ENCODE data around the gene SLC1A4.

GRCh38 chr2:65018141-65018582 is 29.0 kb downstream of the SLC1A4 start:
- TF ChIP-seq, protein P1, sequence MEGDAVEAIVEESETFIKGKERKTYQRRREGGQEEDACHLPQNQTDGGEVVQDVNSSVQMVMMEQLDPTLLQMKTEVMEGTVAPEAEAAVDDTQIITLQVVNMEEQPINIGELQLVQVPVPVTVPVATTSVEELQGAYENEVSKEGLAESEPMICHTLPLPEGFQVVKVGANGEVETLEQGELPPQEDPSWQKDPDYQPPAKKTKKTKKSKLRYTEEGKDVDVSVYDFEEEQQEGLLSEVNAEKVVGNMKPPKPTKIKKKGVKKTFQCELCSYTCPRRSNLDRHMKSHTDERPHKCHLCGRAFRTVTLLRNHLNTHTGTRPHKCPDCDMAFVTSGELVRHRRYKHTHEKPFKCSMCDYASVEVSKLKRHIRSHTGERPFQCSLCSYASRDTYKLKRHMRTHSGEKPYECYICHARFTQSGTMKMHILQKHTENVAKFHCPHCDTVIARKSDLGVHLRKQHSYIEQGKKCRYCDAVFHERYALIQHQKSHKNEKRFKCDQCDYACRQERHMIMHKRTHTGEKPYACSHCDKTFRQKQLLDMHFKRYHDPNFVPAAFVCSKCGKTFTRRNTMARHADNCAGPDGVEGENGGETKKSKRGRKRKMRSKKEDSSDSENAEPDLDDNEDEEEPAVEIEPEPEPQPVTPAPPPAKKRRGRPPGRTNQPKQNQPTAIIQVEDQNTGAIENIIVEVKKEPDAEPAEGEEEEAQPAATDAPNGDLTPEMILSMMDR (IDR thresholded peaks at IDR 0.05; ENCODE audit: poor library complexity, severe bottlenecking) = no peak
- TF ChIP-seq SMC3 (conservative IDR thresholded peaks at IDR 0.05; ENCODE audit: poor library complexity) (no peak), EZH2 (IDR thresholded peaks at IDR 0.05; ENCODE audit: borderline replicate concordance, insufficient read depth, low read length, poor library complexity, severe bottlenecking) (no peak), MXI1 (conservative IDR thresholded peaks at IDR 0.05; ENCODE audit: poor library complexity, severe bottlenecking) (no peak)

All from neural cell (in vitro differentiated cells).